ENCODE results near the gene DNAJC18. TPM values are rescaled to one million over a fixed set of nuclear protein-coding genes. Genes with fewer than 3 reads are reported as not detected.
"Not testable (repeated sequence)": the region's sequence is repeated elsewhere in the genome, so short reads cannot be mapped to it uniquely, and the experiment has no call there.

DNAJC18 gene
- total and polyA plus RNA-seq, 4 donors, result 2.2 to 10.7 (median 8.7) TPM

- WGBS, 2 donors, result 90 to 94% methylated on average over 17 of the region's 17 CpGs
- H3K9me3 ChIP-seq (ENCODE audit: control insufficient read depth in 4 of 4, insufficient read depth in 3 of 4, low read length in 3 of 4), result no peaks in the 10 kb centered on the region
- H3K9ac ChIP-seq (ENCODE audit: insufficient read depth in 1 of 2, low read length in 2 of 2), result no peak overlapping the region
- H3K4me1 ChIP-seq (ENCODE audit: control insufficient read depth in 5 of 5, insufficient read depth in 5 of 5, low read length in 5 of 5), result peaks cover 0 to 5% (median 0%) of the 10 kb centered on the region in 5 donors
- H3K36me3 ChIP-seq (ENCODE audit: control insufficient read depth in 4 of 4, insufficient read depth in 4 of 4, low read length in 4 of 4), result peaks cover 0 to 11% (median 5%) of the 10 kb centered on the region in 4 donors
- DNase-seq (no peak), ATAC-seq (ENCODE audit: insufficient read depth, low FRiP score) (no peak)
- no peaks in the 10 kb centered on the region for H3K27me3 ChIP-seq (ENCODE audit: control insufficient read depth in 3 of 3, insufficient read depth in 3 of 3, low read length in 2 of 3)
- TF ChIP-seq, protein P1, sequence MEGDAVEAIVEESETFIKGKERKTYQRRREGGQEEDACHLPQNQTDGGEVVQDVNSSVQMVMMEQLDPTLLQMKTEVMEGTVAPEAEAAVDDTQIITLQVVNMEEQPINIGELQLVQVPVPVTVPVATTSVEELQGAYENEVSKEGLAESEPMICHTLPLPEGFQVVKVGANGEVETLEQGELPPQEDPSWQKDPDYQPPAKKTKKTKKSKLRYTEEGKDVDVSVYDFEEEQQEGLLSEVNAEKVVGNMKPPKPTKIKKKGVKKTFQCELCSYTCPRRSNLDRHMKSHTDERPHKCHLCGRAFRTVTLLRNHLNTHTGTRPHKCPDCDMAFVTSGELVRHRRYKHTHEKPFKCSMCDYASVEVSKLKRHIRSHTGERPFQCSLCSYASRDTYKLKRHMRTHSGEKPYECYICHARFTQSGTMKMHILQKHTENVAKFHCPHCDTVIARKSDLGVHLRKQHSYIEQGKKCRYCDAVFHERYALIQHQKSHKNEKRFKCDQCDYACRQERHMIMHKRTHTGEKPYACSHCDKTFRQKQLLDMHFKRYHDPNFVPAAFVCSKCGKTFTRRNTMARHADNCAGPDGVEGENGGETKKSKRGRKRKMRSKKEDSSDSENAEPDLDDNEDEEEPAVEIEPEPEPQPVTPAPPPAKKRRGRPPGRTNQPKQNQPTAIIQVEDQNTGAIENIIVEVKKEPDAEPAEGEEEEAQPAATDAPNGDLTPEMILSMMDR (IDR thresholded peaks at IDR 0.05; ENCODE audit: control extremely low read depth, extremely low read depth), result no peak
- H3K27ac ChIP-seq (ENCODE audit: low read depth in 1 of 2, low read length in 1 of 2), result no peak overlapping the region
- H3K4me3 ChIP-seq, result no peak overlapping the region
Measured at GRCh38 chr5:139410993-139411828, 28.1 kb downstream of the DNAJC18 start.

GRCh38 chr5:139410121-139410992, 29.0 kb downstream of the DNAJC18 start:
- no peak overlapping the region for H3K27ac ChIP-seq (ENCODE audit: low read depth in 1 of 2, low read length in 1 of 2)
- WGBS, 2 donors, result 82 to 83% methylated on average over 6 of the region's 6 CpGs

GRCh38 chr5:139409116-139409515, 30.2 kb downstream of the DNAJC18 start:
- 83 to 88% methylated on average over 5 of the region's 5 CpGs for WGBS, 2 donors
- ATAC-seq (ENCODE audit: insufficient read depth, low FRiP score), result not testable (repeated sequence)

More at GRCh38 chr5:139410121-139410992, 29.0 kb downstream of the DNAJC18 start:
- Histone ChIP-seq H3K9me3 (ENCODE audit: control insufficient read depth in 4 of 4, insufficient read depth in 3 of 4, low read length in 3 of 4) (no peaks in the 10 kb centered on the region), H3K36me3 (ENCODE audit: control insufficient read depth in 4 of 4, insufficient read depth in 4 of 4, low read length in 4 of 4) (peaks cover 0 to 11% (median 5%) of the 10 kb centered on the region in 4 donors), H3K4me1 (ENCODE audit: control insufficient read depth in 5 of 5, insufficient read depth in 5 of 5, low read length in 5 of 5) (peaks cover 0 to 4% (median 0%) of the 10 kb centered on the region in 5 donors), H3K9ac (ENCODE audit: insufficient read depth in 1 of 2, low read length in 2 of 2) (no peak overlapping the region), H3K4me3 (no peak overlapping the region), H3K27me3 (ENCODE audit: control insufficient read depth in 3 of 3, insufficient read depth in 3 of 3, low read length in 2 of 3) (no peaks in the 10 kb centered on the region)
- ATAC-seq (ENCODE audit: insufficient read depth, low FRiP score), result no peak
- TF ChIP-seq, protein P1 (IDR thresholded peaks at IDR 0.05; ENCODE audit: control extremely low read depth, extremely low read depth), result no peak
- DNase-seq, result no peak

DNA sequence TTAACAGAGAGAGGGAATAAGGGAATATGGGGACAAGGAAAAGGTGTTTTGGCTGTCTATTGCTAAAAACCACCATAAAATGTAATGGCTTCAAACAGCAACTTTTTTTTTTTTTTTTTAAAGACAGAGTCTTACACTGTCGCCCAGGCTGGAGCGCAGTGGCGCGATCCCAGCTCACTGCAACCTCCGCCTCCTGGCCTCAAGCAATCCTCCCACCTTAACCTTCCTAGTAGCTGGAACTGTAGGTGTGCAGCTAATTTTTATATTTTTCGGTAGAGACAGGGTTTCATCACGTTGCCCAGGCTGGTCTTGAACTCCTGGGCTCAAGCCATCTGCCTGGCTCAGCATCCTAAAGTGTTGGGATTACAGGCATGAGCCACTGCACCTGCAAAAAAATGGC, 31.1 kb downstream of the DNAJC18 start:
- H3K9me3 ChIP-seq (ENCODE audit: control insufficient read depth in 4 of 4, insufficient read depth in 3 of 4, low read length in 3 of 4), result no peaks in the 10 kb centered on the region
- TF ChIP-seq, protein P1 (IDR thresholded peaks at IDR 0.05; ENCODE audit: control extremely low read depth, extremely low read depth), result no peak
- no peak overlapping the region for H3K4me3 ChIP-seq
- H3K27me3 ChIP-seq (ENCODE audit: control insufficient read depth in 3 of 3, insufficient read depth in 3 of 3, low read length in 2 of 3), result no peaks in the 10 kb centered on the region
- ATAC-seq (ENCODE audit: insufficient read depth, low FRiP score) (no peak), DNase-seq (no peak)
- H3K27ac ChIP-seq (ENCODE audit: low read depth in 1 of 2, low read length in 1 of 2), result no peak overlapping the region
- H3K4me1 ChIP-seq (ENCODE audit: control insufficient read depth in 5 of 5, insufficient read depth in 5 of 5, low read length in 5 of 5), result peaks cover 0 to 9% (median 3%) of the 10 kb centered on the region in 5 donors
- H3K9ac ChIP-seq (ENCODE audit: insufficient read depth in 1 of 2, low read length in 2 of 2), result no peak overlapping the region
- H3K36me3 ChIP-seq (ENCODE audit: control insufficient read depth in 4 of 4, insufficient read depth in 4 of 4, low read length in 4 of 4), result peaks cover 0 to 6% (median 4%) of the 10 kb centered on the region in 4 donors
- WGBS, 2 donors, result 95 to 96% methylated on average over 7 of the region's 7 CpGs

More at GRCh38 chr5:139409116-139409515, 30.2 kb downstream of the DNAJC18 start:
- not testable (repeated sequence) for H3K9me3 ChIP-seq (ENCODE audit: control insufficient read depth in 4 of 4, insufficient read depth in 3 of 4, low read length in 3 of 4); H3K4me3 ChIP-seq; DNase-seq; H3K27ac ChIP-seq (ENCODE audit: low read depth in 1 of 2, low read length in 1 of 2); H3K4me1 ChIP-seq (ENCODE audit: control insufficient read depth in 5 of 5, insufficient read depth in 5 of 5, low read length in 5 of 5); H3K9ac ChIP-seq (ENCODE audit: insufficient read depth in 1 of 2, low read length in 2 of 2); H3K27me3 ChIP-seq (ENCODE audit: control insufficient read depth in 3 of 3, insufficient read depth in 3 of 3, low read length in 2 of 3)
- peaks cover 0 to 11% (median 5%) of the 10 kb centered on the region in 4 donors for H3K36me3 ChIP-seq (ENCODE audit: control insufficient read depth in 4 of 4, insufficient read depth in 4 of 4, low read length in 4 of 4)
